Testis (tissue), 2 donors: Measurements from ENCODE around the gene EEIG1.

Source experiments
- CTCF ChIP-seq, 3 experiments: fragments of 450-650 bp in 2 of 3; fragments of 200-600 bp in 1 of 3; sonication (generic) in 1 of 3; IDR thresholded peaks; one replicate each; pipeline ENCODE4 v1.5.1; 2016 to 2019; ENCODE audit warnings: antibody characterized with exemption in 3 of 3, mild to moderate bottlenecking in 2 of 3, moderate library complexity in 1 of 3
- POLR2A ChIP-seq: fragments of 450-650 bp; IDR thresholded peaks from one replicate; pipeline ENCODE4 v1.6.1; 2017; ENCODE audit warnings: antibody characterized with exemption, mild to moderate bottlenecking, moderate library complexity

GRCh38 chr9:127949827-127950512, 30.8 kb downstream of the EEIG1 start:
- TF ChIP-seq CTCF (IDR thresholded peaks at IDR 0.05) (no peak), POLR2A (no peak)
